GM19025 (cell line): ENCODE data around the gene BET1L.
"Not testable (repeated sequence)": the region's sequence is repeated elsewhere in the genome, so short reads cannot be mapped to it uniquely, and the experiment has no call there.

Experiments
- ATAC-seq: cut with Tn5 transposase; IDR thresholded peaks from one replicate; pipeline ENCODE4 v1.9.1; 2021; ENCODE audit warnings: mild to moderate bottlenecking, low read depth, moderate library complexity; ENCODE audit not compliant: unreplicated experiment

BET1L gene, protein sequence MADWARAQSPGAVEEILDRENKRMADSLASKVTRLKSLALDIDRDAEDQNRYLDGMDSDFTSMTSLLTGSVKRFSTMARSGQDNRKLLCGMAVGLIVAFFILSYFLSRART

DNA sequence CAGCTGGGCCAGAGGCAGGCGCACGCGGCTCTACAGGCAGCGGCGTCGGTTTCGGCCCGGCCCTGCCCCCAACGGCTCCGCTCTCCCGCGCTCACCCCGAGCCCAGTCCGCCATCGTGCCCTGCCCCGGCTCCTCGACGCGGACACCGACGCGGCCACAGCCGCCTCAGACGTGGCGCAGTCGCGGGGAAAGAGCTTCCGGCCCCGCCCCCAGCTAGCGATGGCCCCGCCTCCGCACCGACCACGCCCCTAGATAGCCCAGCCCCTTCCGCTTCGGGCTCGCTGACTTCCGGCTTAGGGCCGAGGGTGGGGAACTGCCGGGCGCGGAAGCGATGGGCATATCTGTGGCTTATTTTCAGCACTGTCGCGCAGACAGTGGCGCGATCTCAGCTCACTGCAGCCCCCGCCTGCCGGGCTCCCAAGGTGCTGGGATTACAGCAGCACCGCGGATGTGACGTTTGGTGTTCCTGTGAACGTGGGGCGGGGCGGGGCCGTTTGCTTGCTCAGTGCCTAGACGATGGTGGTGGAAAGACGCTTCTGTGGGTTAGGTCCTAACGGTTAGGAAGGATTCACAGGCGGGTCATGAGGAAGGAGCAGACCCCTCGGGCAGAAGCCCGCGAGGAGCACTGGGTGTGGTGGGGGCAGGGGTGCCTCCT is at the start of gene BET1L, which contains the start of gene RIC8A:
TSS of gene BET1L (minus strand) at position 192 of the 655 bp plus-strand sequence. CDS start at position 114, 78 bp downstream.
TSS of gene RIC8A (plus strand) at position 501 of the 655 bp plus-strand sequence. CDS start 1,147 bp downstream, outside the sequence.
- ATAC-seq: peak; percentile 69

DNA sequence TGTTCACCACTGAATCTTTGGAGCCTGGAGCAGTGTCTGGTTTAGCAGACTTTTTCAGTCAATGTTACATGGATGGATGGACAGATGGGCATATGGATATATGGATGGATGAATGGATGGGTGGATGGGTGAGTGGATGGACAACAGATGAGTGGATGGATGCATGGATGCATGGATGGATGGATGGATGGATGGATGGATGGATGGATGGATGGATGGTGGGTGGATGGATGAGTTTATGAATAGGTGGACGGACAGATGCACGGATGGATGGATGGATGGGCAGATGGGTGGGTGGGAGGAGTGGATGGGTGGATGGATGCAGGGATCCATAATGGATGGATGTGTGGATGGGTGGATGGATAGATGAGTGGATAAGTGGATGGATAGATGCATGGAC is 48.6 kb upstream of the BET1L start:
- ATAC-seq: no peak

DNA sequence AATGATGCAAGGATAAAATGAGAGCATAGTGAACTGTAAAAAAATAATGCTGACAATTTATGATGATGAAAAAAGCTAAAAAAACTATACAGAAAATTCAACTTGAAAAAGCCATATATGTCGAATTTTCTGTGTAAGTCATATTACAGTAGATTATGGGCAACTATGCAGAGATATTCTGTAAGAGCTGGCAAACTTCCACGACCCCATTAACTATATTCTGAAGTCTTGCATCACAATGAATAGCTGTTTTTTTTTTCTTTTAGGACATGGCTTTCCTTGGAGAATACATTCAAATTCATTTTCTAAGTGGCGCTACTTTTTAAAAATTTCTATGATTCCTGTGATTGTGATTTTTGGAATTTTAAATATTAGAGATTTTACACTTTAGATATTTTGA is 48.0 kb upstream of the BET1L start:
- no peak for ATAC-seq

DNA sequence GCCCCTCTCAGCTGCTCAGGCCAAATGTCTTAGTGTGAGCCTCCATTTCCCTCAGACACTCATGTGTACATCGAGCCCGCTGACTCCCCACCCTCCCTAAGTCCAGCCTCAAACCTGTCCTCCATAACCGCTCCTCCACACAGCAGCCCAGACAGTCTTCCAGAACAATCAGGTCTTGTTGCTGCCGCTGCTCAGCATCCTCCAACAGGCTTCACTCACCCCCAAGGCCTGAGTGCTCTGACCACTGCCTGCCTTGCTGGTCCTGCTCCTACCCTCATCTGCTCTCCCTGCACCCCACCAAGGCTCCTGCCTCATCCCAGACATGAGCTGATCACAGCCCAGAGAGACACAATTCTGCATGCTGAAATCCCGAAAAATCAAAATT is 46.7 kb upstream of the BET1L start:
- ATAC-seq: no peak

DNA sequence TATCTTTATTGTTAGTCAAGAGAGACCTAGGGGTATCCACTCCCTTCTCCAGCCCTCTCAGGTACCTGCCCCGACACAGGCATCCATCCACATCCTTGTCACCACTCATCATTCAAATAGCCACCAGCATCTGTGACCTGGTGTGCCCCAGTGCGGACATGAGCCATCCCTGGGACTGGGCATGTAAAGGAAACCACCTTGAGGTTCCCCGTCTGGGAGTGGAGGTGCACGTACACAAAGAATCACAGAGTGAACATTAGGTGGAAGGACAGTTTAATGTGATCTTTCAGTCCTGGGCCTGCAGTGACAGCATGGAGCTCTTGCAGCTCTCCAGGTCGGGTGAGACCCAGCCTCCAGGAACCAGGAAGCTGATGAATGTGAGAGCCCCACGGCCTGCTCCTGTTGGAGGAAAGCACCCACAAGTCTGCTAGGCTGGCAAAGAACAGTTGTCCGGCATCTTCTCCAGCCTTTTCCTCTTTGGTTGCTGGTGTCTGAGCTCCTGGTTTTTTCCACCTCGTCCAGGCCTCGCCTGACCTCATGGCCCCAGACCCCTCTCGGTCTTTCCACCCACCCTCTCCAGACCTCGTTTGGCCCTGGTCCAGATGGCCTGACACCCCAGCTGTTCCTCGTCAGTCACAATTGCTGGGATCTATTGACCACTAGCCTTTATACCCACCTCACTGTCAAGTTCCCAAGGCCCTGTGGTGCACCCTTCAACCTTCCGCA is 46.1 kb upstream of the BET1L start:
- ATAC-seq: no peak

DNA sequence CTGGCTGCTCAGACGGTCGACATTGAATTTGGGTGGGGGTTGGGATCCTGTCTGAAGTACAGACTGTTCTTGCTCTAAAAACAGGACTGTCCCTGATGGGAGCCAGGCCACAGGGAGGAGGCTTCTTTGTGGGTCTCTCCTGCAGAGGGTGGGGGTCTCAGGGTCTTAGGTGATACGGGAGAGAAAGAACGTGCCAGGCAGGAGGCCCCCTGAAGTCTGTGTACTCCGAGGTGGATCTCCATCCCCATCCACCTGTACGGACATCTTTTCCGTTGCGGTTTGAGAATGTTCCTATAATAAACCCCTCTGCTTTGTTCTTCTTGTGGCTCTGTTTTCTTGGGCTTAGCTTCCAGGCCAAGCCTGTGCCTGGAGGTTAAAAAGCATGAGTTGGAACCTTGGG is 45.5 kb upstream of the BET1L start:
- no peak for ATAC-seq

DNA sequence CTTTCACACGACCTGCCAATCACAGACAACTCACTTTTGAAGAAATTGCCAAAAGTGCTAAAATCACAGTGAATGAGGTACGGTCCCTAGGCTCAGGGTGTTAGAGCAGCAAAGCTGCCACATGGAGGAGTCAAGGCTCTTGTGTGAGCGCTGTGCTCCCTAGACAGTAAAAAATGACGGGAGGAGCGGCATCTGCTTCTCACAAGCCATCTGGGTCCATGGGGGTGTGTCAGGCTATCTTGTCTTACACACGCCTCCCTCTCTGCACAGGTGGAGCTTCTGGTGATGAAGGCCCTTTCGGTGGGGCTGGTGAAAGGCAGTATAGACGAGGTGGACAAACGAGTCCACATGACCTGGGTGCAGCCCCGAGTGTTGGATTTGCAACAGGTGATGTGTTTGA is 44.4 kb upstream of the BET1L start:
- no peak for ATAC-seq

DNA sequence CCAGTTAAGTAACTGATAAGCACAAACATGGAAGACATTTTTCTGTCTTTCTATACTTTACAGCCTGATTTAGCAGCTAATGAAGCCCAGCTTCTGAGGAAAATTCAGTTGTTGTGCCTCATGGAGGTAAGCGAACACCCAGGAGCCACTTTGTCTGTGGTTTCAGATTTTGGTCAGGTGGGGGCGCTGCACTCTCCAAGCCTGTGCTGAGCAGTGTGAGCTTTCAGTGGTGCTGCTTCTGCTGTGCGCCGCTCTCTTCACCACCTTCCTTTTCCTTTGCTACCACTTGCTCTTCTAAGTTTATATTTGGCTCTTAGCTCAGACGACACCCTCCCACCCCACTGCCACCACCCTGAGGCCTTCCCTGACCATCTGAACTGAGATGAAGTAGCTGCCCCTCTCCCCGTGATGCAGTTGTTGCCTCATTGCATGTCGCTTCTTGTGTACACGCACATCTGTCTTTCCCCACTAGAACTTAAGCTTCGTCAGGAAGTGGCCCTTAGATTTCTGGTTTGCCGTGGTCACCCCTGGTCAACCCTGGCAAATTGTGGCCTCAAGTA is 43.6 kb upstream of the BET1L start:
- ATAC-seq: no peak

DNA sequence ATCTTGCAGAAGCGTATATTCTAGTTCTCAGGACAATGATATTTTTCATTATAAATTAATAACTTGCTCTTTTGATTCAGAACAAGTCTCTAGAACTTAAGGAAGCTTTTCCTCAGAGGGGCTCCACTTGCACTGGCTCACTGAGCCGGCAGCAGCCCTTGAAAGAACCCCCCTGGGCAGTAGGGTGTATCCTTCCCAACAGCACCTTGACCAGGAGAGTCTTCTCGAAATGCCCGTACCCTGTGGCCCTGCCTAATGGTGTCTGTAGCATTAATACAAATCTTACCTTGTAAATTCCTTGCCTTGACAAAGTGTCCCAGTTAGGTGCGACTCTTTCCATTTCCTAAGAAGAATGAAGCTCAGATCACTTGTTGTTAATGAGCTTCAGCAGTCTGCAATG is 43.1 kb upstream of the BET1L start:
- no peak for ATAC-seq

DNA sequence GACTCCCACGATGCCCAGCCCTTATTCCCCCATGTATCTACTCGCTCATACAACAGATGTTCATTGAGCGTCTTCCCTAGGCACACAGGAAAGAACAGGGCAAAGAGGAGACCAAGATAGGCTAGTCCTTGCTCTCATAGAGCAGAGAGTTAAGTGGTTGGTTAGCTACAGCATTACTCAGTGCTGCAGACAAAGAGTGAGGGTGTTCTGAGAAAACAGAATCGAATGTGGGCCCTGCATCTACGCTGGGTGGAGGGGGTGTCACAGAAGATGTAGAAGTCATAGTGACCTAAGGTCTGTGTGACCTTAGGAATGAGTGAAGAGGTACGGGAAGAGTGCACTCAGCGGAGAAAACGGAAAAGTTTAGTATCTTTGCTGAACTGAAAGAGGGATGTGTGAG is 41.9 kb upstream of the BET1L start:
- ATAC-seq: no peak

DNA sequence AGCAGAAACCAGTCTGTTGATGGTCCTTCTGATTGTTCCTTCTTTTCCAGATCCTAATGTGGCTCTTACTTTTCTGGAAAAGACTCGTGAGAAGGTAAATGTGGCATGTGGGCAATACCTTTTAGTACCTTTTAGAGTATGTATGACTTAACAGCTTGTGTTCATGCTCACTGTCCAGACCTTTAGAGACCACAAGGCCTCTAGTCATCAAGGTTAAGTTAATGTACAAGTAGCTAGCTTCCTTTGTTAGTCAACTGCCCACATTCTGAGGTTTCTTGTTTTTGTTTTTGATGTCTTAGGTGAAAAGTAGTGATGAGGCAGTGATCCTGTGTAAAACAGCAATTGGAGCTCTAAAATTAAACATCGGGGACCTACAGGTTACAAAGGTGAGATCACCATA is 37.2 kb upstream of the BET1L start:
- ATAC-seq: no peak

DNA sequence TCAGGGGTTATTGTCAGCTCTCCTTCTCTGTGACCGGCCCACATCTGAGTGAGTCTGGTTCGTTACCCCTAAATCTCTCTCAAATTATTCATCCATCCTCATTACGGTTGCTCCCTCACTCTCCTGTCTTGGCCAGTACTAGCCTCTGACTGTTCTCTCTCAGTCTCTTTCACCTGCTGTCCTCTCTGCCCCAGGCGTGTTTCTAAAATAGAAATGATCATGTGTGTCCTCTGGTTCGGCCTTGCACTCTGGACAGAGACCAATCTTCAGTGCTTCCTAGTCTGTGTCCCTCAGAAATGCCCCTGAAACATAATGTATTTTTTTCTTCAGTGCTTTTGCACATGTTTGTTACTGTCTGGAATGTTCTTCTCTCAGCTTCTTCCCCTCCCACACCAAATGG is 34.4 kb upstream of the BET1L start:
- ATAC-seq: no peak

DNA sequence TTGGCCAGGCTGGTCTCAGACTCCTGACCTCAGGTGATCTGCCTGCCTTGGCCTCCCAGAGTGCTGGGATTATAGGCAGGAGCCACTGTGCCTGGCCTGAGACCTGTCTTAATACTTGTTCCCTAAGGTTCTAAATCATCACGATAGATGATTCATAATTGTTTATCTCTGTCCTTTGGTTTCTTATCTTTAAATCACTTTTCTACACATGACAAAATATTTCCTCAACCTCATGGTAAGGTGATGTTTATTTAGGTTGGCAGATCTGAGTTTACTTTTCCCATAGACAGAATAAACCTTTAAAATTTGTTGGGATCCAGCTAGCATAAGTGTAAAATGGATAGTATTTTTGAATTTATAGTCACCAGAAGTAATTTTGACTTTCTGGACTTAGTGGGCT is 33.1 kb upstream of the BET1L start:
- no peak for ATAC-seq

DNA sequence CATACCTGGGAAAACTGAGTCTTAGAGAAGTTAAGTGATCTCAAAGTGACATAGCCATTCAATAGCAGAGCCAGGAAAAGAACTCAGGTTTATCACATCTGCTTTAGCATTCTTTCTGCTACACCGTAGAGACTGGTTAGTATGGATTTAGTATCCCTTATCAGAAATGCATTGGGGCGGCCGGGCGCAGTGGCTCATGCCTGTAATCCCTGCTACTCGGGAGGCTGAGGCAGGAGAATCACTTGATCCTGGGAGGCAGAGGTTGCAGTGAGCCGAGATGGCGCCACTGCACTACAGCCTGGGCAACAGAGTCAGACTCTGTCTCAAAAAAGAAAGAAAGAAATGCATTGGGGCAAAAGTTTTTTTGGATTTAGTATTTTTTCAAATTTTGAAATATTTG is 31.1 kb upstream of the BET1L start:
- not testable (repeated sequence) for ATAC-seq

DNA sequence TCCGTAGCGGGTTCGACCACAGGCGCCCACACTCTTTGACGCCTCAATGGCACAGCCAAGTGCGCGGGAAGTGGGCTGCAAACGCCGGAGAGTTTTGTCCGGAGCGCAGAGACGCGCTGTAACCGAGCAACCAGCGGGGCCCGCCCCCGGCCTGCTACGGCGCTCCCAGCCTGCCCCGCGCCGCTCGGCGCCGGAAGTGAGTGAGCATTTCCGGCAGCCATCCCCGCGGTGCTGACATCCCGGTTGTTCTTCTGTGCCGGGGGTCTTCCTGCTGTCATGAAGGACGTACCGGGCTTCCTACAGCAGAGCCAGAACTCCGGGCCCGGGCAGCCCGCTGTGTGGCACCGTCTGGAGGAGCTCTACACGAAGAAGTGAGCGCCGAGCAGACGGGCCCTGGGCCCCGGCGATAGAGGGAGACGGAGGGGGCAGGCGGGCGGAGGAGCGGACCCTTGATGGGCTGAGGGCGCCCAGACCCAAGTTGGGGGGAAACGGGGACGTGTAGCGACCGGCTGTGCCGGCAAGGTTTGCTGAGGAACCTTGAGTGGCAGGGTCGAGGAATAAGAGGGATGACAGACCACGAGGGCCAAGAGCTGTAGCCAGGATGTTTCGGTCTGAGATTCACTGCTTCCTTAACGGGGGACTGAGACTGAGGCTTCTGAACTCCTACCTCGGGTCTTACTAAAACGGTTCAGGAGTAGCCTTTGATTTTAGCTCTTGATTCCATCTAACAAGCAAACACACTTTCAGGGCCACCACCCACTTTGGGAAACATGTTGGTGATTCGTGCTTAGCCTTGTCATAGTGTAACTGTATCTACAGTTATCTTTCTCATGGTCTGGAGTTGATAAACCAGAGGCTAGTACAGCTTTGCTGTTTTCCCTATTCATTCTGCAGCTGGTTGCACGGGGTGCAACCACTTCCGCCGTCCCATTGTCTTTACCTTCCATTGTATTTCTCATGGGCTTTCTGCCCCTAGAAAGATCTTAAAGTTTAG is 29.9 kb upstream of the BET1L start, which contains the start of gene PSMD13:
TSS of gene PSMD13 (plus strand) at position 203 of the 994 bp plus-strand sequence. CDS start at position 277, 74 bp downstream.
- ATAC-seq: peak; percentile 84

DNA sequence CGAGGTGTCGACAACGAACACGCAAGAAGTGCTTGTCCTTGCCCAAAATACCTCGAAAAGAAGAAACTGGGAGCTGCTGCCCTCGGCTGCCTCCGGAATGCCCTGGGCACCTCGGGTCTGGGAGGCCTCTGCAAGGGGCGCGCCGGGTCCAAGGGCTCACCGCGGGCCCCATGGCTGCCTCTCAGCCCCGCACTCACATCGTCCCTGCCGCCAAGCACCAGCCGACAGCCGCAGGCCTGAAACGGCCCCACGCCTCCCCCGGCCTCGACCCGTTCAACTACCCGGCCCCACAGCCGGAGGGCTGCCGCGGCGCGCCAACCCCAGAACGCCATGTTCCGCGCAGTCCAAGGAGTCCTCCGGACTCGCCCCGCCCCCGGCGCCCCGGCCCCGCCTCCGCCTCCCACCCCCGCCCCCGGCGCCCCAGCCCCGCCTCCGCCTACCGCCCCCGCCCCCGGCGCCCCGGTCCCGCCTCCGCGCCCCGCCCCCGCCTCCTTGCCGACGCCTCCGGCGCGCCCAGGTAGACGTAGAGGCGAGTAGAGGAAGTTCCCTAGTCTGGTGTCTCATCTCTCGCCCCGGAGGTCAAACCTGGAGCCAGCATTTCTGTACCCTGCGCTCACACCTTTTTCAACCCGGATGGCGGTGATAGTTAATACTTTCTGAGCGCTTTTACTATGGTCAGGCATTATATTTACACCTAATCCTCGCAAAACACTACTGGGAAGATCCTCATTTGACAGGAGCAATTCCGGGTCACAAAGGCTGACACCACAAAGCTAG is 29.0 kb upstream of the BET1L start, which contains the start of gene SIRT3:
TSS of gene SIRT3 (minus strand) at position 346 of the 777 bp plus-strand sequence. CDS start at position 332, 14 bp downstream.
- ATAC-seq: peak; percentile 62

DNA sequence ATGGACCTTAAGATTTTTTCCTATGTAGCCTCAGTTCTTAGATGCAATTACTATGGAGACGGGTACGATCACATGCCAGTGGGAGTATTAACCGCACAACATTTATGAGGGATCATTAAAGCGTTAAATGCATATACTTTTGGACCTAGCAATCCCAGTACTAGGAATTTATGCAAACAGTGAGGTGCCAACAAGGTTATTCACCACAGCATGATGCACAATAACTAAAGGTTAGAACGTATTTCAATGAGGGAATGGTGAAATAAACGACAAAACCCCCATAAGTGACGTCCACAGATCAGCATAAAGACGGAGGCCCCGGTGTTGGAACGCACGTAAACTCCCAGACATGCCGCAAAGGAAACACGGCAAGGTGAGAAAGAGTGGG is 28.4 kb upstream of the BET1L start:
- peak; percentile 3 for ATAC-seq

DNA sequence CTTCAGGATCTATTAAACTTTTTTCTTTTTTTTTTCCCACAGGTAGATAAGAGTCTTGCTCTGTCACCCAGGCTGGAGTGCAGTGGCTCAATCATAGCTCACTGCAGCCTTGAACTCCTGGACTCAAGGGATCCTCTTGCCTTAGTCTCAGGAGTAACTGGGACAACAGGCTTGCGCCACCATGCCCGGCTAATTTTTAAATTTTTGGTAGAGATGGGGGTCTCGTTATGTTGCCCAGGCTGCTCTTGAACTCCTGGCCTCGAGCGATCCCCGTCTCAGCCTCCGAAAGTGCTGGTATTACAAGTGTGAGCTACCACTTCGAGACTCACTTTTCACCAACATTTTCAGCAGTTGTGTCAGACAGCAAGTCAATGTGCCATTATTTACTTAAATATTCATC is 28.0 kb upstream of the BET1L start:
- no peak for ATAC-seq

DNA sequence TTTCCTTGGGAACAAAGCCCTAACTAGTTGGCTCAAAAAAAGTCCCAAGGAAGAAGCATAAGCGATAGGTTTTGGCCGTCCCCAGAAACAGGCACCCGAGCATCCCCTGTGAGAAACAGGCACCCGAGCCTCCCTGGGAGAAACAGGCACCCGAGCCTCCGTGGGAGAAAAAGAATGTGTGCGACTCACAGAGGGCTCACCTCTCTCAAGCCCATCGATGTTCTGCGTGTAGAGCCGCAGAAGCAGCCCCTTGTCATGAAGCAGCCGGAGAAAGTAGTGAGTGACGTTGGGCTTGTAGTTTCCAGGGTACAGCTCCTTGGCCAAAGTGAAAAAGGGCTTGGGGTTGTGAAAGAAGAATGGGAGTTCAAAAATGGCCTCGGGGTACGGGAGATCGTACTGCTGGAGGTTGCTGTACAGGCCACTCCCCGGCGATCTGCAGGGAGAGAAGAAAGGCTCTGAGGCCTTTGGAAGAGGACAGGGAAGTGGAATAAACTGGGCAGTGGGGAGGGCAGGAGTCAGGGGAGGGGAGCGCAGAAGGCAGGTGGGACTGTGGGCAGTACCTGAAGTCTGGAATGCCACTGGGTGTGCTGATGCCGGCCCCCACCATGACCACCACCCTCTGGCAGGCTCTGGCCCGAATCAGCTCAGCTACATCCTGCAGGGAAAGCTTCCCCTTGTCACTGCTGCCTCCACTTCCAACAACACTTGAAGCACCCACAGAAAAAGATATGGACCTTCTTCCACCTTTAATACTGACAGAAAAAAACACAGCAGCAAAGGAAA is 25.8 kb upstream of the BET1L start:
- no peak for ATAC-seq
